Measurements from ENCODE around the gene KCND2.

GRCh38 chr7:120709252-120709971 is 436.4 kb downstream of the KCND2 start:
- TF ChIP-seq TAF1 (IDR thresholded peaks at IDR 0.05; ENCODE audit: borderline replicate concordance, insufficient read depth, low read length) (no peak), POLR2AphosphoS5 (IDR thresholded peaks at IDR 0.05; ENCODE audit: low read depth, low read length) (no peak), REST (IDR thresholded peaks at IDR 0.05; ENCODE audit: insufficient read depth in 1 of 2, low read depth in 2 of 2, low read length in 2 of 2) (no peak)

Measured in PFSK-1 (cell line).